NCI-H1105 treated with DMSO at 0.1 percent for 48 hours (cell line): ENCODE measurements around the gene SCYL1.
"Not testable (repeated sequence)": the region's sequence is repeated elsewhere in the genome, so short reads cannot be mapped to it uniquely, and the experiment has no call there.

Experiments used
- DNase-seq: peaks from one replicate; lab custom pipeline; 2025; lab: John Stamatoyannopoulos, UW

Gene SCYL1

DNA sequence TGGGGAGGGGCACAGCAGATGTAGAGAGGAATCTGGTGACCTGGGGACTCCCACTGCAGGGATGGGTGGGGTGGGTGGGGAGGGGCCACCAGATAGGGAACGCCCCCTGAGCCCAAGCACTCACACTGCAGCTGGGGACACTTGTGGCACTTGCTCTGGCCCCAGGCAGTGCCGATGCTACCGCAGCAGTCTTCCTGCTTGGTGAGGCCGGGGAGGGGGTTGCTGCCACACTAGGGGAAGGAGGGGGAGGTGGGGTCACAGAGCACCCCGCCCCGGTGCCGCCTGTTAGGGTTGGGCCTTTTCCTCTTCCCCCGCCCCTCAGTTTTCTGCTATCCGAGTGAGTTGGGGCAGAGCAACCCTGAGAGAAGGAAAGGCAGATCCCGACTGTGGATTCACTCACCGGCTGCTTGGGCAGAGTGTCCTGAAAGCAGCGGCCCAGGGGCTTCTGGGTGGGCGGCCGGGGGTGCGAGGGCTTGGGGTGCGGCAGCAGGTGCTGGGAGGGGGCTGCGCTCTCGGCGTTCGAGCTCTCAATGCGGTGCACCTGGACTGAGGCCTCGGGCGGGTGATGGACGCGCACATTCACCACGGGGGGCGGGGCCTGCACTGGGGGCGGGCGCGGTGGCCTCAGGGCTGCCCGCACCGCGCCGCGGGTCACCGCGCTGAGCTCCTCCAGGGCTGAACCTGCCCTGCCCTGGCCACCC is 28.6 kb downstream of the SCYL1 start:
- no peak for DNase-seq

DNA sequence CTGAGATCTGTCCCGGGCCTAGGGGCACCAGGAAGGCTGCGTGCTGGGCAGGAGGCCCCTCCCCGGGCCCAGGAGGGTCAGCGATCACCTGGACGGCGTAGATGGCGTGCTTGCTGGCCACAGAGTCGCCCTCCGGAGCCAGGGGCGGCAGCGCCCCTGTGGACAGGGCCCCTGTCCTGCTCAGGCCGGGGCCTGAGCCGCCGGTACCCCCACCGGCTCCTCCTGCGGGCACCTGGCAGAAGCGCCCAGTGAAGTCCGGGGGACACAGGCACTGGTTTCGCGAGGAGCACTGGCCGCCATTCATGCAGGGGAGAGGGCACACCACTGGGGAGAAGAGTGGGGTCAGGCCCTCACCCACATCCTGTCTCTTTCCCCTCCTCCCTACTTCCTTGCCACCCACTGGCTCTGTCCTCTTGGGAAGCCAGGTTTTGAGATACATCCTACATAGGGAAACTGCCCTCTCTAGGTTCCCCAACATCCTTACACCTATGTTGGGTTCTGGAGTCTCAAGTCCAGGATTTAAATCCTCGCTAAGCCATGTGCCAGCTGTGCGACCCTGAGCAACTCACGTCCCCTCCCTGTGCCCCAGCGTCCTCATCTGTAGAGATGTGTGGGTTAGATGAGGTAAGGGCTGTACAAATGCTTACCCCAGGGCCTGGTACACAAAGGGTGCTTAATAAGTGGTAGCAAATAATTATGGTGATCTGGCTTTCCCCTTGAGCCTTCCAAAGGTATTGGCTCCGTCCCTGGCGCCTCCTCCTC is 29.4 kb downstream of the SCYL1 start:
- DNase-seq = no peak

DNA sequence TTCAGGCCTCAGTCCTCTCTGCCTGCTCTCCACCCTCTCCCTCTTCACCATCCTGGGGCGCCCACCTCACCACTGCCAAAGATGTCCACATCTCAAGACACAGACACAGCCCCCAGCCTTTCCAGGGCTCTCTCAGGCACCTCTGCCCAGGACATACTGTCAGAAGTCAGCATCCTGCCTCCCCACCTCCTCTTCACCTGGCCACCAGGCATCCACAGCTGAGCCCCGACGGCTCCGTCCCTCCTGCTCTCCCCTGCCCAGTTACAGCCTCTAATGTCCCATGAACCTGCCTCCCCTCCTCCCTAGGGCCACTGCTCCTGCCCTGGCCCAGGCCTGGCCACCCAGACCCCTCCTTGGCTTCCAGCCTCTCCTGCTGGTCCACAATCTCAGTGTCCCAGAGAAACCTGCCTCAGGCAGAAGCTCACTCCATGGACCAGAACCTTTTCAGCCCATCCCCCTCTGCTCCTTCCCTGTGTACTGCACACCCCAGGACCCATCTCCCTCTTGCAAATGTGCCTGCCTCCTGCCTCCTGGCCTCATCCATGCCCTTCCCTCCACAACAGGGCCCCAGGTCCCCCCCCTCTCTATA is 30.1 kb downstream of the SCYL1 start:
- DNase-seq = no peak

DNA sequence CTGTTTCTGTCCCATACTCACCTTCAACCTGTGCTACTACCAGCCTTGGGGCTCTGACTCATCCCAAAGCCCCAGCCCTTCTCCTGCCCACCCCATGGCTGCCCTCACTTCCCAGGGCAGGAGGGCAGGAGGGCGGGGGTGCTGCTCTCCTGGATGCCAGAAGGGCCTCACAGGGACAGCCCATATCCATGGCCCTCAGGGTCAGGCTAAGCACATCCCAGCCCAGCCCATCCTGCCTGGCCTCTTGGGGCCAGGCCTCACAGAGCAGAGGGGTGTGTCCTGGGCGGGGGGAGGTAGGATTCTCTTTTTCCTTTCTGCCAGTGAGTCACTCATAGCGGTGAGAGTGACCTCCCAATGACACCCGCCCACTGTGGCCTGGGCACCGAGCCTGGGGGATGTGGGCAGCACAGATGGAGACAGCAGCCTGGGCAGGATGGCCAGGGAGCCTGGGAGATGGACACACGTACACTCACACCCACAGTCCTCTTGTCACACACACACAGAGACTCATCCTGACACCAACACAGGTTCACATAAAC is 30.9 kb downstream of the SCYL1 start:
- no peak for DNase-seq

DNA sequence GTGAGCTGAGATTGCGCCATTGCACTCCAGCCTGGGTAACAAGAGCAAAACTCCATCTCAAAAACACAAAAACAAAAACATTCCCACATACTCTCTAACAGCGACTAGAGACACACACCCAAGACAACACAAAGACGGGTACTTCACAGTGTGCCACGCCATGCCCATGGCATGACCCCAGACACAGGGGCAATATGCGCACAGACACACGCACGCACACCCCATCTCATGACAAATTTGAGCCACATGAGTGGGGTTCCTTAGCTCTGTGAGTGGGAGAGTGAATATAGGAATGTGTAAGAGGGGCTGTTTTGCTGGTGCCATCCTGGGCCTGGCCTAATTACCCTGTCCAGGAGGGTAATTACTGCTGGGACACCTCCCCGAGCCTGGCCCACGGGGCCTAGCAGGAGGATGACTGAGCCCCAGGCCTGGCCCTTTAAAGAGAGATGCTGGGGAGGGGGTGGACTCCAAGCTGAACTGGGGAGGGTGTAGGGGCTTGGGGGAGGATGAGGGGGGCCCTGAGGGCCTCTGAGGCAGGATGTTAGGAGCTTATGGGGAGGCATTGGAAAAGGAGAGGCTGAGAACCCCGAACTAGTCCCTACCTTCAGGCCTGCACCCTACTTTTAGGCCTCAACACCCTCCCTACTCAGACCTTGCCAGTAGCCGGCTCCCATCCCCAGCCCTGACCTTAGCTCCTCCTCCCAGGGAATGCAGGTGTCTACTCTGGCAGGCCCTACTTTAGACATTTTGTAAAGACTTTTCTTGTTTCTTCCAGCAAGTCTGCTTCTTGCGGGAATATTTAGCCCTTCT is 31.8 kb downstream of the SCYL1 start:
- DNase-seq = no peak

DNA sequence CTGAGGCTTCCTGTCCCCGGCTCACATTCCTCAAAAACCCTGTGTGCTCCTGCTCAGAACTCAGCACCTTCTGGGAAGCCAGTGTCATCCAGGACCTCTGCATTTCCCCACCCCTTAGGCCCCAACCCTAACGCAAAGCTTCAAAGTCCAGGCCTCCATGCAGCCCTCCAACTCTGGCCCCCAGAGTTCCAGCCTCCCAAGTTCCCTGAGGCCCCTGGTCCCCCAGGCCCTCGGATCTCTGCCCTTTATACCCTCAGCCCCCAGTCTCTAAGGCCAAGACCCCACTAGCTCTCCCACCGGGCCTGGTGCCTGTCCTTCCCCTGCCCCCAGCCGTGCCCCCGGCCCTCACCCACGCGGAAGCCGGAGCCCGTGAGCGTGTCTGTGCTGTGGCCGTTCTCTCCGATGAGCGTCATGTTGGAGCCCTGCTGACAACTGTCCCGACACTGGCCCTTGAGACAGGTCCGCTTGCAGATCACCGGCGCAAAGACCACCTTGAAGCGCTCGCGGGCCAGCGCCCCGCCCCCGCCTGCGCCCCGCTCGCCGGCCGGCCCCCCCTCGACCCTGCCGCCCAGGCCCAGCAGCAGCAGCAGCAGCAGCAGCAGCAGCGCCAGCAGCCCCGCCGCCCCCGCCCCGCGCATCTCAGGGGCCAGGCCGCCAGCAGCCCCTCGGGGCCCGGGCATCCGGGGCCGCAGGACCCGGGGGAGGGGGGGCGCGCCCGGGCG is 32.6 kb downstream of the SCYL1 start:
- DNase-seq = no peak

DNA sequence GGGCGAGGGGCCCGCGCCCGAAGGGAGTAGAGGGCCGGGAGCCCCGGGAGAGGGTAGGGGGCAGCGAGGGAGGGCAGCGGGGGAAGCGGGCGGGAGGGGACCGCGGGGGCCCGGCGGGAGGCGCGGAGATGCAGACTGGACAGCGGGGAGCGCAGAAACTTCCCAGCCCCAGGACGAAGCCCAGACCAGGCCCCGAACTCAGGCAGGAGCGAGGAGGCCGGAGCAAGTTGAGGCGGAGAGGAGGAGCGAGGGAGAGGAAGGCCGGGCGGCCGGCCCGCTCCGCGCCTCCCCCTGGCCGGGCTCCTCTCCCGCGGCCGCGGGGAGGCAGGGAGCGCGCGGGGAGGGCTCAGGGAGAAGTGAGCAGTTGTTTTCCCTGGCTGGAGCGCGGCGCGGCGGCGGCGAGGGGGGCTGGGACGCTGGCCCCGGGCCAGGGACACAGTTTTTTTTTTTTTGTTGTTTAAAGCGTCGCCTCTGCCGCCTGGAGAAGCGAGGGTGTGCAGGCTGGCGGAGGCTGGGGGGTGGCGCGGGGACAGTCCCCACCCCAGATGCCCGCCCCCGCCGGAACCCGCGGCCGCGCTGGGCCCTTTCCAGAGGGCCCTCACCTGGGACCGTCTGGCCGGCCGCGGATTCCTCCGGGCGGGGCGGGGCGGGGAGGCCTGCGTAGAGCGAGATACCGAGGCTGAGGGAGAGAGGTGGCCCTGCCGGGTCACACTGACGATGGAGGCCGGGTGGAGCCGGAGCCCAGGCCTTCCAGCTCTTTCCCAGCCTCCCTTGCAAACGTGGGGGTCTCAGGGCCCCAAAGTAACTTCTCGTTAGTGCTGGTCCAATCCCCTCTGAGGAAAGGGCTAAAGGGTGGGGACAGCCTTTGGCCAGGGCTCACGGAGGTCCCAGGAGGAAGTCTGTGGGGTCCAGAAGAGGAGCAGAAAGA is 33.4 kb downstream of the SCYL1 start, which contains the start of gene LTBP3:
LTBP3 (minus strand) TSS at position 358 of the 928 bp plus-strand sequence. CDS start 400 bp downstream, outside the sequence.
- peak; percentile 65 for DNase-seq

DNA sequence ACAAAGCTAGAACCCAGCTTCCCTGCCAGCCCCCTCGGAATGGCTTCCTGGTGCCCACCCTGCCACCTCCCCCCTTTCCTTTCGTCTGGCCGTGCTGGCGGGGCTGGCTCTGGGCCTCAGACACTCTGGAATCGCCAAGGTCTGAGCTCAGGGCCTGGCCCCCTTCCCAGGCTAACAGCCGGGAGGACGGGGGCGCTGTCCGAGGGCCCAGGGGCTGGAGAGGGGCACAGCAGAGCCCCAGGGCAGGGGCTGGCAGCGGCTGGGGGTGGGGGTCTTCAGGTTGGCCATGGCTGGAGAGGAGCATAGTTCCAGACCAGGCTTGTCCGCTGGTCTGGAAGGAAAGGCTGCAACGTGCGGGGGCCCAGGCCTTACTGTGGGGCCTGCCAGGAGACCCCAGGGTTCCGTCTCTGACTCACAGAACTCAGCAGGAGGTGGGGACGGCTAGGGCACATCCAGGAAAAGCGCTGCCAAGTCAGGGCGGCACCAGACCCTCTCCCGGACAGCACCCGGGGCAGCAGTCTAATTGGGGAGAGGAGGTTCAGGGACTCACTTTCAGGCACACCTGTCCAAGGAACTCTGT is 34.1 kb downstream of the SCYL1 start:
- DNase-seq = no peak

DNA sequence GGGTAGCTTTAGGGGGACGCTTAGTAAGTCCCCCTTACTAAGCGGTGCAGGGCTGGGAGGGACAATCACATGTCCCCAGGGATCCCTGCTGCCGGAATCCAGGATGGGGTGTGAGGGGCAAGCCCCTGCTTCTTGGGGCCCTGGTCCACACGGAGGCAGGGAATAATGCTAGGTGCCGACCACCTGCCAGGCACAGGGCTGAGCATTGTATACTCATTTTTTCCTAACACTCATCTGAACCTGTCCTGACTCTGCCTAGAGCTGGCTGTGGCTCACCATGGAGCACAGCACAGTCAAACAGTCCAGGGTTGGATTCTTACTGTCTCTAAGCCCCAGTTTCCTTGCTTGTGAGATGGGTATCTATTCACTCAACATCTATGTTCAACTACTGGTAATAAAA is 34.7 kb downstream of the SCYL1 start:
- no peak for DNase-seq

DNA sequence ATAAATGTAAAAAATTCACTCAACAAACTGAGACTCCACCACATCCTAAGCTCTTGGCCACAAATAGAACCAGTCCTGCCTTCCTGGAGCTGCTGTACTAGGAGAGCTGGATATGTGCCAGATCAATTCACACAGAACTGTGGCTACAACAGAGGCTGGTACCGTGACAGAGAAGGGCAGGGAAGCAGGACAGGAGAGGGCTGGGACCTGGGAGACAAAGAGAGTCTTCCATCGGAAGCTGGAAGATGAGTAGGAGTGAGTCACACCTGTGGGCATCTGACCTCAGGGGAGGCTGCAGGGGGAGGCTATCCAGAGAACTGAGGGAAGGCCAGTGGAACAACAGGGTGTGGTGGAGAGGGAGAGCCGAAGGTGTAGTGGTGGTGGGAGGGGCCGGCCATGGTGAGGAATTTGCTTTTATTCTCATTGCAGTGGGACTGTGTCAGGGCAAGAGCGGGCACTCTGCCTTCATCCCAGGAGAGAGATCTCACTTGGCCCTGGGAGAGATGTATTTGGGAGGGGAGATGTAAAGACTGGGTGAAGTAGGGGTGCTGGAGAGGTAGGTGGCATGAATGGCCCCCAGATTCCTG is 35.2 kb downstream of the SCYL1 start:
- peak; percentile 7 for DNase-seq

DNA sequence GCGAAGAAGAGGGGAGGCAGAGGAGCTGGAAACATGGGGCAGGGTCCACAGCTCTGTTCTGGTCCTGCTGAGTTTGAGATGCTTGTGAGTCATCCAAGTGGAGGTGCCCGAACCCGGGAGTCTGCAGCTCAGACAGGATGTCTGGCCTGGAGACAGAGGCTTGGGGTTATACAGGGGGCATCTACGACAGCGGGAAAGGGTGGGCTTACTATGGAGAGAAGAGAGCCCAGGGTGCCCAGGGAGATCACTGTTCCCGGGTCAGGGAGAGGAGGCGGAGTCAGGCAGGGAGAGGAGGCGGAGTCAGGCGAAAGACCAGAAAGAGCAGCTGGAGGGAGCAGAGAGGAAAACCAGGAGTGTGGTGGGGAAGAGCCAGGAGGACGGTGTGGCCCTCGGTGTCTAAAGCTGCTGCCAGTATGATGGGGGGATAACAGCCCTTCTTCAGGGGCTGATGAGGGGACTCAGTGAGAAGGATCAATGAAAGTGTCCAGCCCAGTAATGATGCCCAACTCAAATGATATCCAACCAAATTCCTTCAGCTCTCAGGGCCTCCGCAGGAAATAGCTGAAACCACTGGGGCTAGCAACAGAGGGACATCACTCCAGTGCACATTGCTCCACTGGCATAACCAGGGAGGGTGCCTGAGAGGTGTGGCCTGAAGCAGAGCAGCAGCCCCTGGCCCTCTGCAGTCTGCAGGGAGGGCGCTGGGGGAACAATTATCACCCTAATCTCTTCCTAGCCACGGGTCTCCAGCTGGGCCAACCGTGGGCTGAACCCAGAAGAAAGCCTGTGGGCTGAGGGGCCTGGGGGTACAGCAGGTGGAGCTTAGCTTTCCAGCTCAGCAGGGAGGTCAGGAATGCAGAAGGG is 35.9 kb downstream of the SCYL1 start:
- peak; percentile 15 for DNase-seq

DNA sequence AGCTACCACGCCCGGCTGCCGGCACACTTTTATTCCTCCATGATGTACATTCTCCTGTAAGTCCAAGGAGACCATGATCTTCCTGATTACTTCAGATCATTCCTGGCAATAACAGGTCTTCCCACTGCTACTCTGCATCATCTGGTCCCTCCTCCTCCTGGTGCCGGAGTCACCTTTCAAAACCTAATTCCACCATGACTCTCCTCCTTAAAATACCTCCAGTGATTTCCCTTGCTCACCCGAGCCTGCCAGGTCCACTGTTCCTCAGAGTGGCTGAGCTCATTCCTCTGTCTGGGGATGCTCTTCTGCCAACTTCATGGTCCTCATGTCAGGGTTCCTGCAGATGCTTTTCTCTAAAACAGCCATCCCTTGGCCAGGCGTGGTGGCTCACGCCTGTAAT is 37.1 kb downstream of the SCYL1 start:
- DNase-seq = no peak

DNA sequence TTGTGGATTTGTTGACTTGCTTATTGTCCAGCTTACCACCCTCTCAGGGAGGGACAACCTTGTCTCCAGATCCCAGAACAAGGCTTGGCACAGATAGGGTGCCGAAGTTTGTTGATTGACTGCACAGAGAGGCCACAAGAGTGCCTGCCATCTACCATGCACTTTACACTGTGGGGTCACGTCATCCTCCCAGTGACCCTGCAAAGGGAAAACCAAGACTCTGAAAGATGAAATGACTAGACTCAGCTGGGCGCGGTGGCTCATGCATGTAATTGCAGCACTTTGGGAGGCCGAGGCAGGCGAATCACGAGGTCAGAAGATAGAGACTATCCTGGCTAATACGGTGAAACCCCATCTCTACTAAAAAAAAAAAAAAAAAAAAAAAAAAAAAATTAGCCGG is 37.9 kb downstream of the SCYL1 start:
- no peak for DNase-seq

DNA sequence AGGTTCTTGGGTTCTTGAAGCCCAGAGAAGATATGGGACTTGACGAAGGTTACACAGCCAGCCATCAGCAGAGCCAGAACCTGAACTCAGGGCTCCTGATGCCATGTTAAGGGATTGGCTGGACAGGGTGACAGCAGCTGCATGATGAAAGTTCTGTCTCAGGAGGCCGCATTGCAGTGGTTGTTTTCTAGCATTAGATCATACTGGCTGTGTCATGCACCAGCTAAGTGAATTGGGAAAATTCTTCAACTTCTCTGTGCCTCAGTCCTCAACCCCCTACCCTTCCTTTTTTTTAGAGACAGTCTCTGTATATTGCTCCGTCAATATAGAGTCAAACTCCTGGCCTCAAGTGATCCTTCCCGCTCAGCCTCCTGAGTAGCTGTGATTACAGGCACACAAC is 38.7 kb downstream of the SCYL1 start:
- no peak for DNase-seq

DNA sequence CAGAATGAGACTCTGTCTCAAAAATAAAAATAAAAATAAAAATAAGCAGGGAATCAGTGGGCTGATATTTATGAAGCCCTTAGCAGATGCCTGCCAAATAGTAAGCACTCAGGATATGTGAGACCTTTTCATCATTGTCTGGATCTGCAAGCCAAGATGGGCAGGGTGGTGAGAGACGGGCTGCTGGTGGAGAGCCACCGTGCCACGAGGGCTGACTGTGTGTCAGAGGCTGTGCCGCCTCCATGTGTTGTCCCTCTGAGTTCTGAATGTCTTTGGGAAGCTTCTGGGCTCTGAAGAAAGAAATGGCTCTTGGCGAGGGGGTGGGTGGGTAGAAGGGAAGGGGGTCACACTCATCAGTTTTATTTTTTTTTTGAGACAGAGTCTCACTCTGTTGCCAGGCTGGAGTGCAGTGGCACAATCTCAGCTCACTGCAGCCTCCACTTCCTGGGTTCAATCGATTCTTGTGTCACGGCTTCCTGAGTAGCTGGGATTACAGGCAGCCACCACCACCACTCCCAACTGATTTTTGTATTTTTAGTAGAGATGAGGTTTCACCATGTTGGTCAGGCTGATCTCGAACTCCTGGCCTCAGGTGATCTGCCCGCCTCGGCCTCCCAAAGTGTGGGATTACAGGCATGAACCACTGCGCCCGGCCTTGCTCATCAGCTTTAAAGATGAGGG is 40.1 kb downstream of the SCYL1 start:
- DNase-seq = not testable (repeated sequence)

DNA sequence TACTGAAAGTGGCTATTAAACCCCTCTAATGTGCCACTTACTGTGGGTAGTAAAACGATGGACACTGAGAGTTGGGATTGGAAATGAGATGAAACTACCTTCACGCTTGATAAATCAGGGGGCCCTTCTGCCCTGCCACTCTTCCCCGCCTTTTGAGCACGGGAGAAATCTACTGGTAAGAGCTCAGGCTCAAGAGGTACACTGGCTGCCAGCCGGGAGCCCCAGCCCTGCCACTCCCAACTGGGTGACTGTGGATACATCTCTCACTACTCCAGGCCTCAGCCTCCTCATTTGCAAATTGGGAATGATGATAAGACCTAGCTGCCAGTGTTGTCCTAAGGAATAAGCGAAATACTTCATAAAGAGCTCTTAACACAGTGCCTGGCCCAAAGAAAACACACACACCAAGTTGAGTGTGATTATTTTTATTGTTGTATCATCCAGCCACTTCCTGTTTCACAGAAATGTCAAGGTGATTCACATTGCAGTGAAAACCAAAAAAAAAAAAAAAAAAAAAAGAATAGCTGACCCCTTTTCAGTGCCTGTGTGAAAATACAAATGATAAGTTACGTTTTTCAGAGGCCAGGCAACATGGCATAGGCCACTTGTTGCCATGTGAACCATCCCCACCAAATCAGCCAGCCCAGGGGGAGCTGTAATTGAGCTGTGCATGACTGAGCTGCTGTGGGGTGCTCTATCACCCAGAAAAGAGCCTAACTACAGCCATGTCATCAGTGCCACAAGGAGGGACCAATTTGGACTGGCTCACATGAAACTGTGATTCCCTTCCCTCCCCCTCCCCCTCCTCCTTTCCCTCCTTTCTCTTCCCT is 41.0 kb downstream of the SCYL1 start:
- DNase-seq = no peak
